HG02870 (cell line): ENCODE results near the gene PPP6R1.

ENCODE experiments used
- ATAC-seq: cut with Tn5 transposase; IDR thresholded peaks from one replicate; pipeline ENCODE4 v1.9.1; 2021; ENCODE audit warnings: mild to moderate bottlenecking, moderate library complexity; ENCODE audit not compliant: unreplicated experiment

Gene PPP6R1

DNA sequence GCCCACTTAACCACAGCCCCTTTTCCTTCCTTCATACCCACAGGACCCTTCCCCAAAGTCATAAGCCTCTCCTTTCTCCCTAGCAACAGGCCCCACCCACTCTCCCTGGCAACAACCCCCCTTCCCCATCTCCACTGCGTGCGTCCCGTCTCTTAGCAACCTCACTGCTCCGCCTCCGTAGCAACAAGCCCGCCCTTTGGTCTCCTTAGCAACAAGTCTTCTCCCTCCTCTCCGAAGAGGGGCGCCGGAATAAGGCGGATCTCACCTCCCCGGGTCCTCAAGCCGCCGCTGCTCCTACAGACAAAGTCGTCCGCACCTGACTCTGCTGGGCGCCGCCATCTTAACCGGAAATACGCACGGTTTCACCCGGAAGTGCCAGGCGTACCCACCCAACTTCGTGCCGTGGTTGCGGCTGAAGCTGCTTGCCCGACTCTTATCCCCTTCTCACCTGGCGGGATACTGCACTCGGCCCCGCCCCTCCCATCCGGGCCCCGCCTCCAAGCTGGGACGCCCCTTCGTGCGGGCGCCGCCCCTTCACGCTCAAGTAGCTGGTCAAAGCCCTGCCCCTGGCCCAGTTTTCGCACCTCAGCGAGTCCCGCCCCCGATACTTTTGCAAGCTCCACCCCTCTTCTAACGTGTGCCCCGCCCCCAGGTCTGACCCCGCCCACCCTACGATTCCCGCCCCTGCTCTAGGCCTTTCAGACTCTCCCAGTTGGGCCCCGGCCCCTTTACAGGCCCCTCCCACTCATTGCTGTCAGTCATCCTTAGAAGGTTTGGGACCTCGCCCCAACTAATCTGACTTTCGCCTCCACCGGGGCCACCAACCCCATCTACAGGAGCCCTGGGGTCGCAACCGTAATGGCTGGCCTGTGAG lies 21.2 kb upstream of the PPP6R1 start, which contains the start of gene HSPBP1:
Gene HSPBP1 (minus strand): TSS at position 341 of the 874 bp plus-strand sequence. CDS start 502 bp downstream, outside the sequence.
- peak; percentile 63 for ATAC-seq

- ATAC-seq = no peak
These were observed 20.5 kb upstream of the PPP6R1 start for GRCh38 chr19:55279340-55279739.

GRCh38 chr19:55278391-55279135 lies 19.7 kb upstream of the PPP6R1 start:
- no peak for ATAC-seq

GRCh38 chr19:55277494-55277893 lies 18.7 kb upstream of the PPP6R1 start:
- ATAC-seq = no peak

GRCh38 chr19:55276720-55277430 lies 18.1 kb upstream of the PPP6R1 start:
- no peak for ATAC-seq

DNA sequence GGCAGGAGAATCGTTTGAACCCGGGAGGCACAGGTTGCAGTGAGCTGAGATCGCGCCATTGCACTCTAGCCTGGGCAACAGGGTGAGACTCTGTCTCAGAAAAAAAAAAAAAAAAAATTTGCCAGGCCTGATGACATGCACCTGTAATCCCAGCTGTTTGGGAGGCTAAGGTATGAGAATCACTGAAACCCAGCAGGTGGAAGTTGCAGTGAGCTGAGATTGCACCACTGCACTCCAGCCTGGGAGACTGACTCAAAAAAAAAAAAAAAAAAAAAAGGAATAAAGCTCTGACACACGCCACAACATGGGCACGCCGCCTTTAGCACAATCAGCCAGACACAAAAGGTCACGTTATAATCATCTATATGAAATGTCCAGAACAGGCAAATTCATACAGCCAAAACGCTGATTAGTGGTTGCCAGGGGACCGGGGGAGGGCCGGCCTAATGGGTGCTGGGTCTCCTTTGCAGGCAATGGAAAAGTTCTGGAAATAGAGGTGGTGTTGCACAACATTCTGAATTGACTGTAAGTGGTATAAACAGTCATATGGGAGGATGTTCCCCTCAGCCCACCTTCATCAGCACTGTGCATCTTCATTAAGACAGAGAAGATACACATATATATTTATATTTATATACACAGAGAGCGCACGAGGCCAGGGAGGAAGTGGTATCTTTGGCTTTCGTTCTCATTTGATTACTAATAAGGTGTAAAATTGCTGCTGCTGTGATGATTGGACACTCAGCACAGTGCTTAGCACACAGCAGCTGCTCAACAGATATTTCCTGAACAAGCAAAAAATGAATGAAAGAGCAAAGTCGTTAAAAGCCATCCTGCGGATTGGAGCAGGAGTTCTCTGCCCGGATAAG lies 17.3 kb upstream of the PPP6R1 start:
- ATAC-seq = peak; percentile 53

GRCh38 chr19:55273978-55274707 lies 15.3 kb upstream of the PPP6R1 start:
- ATAC-seq = no peak

DNA sequence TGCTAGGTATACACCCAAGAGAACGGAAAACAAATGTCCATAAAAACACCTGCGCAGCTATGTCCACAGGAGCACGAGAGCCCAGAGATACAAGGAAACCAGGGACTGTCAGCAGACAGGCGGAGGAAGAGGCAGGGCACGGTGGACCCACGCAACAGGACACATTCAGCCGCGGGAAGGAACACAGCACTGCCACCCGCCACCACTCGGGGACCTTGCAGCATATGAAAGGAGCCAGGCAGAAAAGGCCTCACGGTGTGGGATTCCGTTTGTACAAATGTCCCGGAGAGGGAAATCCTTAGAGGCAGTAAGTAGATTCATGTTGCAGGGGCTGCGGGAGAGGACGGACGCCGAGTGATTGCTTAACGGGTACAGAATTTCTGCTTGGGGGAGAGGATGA lies 13.3 kb upstream of the PPP6R1 start:
- no peak for ATAC-seq

- ATAC-seq = no peak
These were observed 11.5 kb upstream of the PPP6R1 start for GRCh38 chr19:55270172-55270942.

DNA sequence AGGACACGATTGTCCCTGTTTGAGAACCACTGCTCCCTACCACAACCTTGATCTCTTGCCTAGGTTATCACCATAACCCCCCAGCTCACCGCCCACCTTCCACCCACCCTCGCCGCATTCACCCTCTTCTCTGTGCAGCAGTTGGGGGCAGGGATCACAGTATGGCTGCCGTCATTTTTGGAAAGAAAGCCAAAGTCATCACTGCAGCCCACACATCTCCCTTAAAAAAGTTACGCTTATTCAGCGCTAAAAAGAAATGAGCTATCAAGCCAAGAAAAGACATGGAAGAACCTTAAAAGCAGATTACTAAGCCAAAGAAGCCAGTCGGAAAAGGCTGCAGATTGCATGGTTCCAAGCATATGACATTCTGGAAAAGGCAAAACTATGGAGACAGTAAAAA lies 10.5 kb upstream of the PPP6R1 start:
- no peak for ATAC-seq

DNA sequence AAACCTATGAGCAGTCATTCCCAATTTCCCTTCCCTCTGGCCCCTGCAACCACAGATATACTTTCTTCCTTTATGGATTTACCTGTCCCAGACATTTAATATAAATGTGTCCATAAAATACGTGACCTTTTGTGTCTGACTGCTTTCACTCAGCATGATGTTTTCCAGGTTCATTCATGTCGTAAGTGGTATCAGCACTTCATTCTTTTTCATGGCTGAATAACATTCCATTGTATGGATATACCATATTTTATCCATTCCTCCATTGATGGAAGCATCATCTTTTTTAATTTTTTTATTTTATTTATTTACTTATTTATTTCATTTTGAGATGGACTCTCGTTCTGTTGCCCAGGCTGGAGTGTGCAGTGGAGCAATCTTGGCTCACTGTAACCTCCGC lies 8.0 kb upstream of the PPP6R1 start:
- no peak for ATAC-seq

GRCh38 chr19:55266404-55266803 lies 7.6 kb upstream of the PPP6R1 start:
- ATAC-seq = no peak

DNA sequence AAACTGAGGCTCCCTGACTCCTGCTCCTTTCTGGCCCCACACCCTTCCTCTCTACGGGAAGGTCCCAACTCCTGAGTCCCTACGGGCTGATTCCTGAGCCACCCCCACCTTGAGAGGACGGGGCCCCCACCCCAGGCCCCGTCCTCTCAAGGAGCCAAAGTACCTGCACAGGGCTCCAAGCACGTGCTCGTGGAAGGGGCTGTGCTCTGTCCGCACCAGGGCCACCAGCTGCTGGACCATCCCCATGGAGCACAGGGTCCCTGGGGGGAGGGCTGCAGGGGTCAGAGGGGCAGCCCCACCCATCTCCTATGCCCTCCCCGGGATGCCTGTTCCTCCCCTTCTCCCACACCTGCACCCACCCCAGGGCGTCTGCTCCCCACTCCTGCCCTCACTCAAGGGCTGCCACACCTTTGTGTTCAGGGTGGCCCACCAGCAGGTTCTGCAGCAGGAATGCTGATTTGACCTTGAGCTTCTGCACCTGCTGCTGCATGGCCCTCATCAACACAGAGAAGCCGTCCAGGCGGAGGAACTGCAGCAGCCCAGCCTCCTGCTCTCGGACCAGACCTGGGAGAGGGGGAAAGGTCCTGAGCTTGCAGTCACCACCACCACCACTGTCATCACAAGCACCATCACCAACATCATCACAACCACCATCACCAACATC lies 7.0 kb upstream of the PPP6R1 start:
- ATAC-seq = no peak

GRCh38 chr19:55265173-55265572 lies 6.4 kb upstream of the PPP6R1 start:
- ATAC-seq = no peak

- ATAC-seq = no peak
These were observed 5.7 kb upstream of the PPP6R1 start for GRCh38 chr19:55264531-55264930.

GRCh38 chr19:55262359-55262758 lies 3.5 kb upstream of the PPP6R1 start:
- ATAC-seq = no peak

DNA sequence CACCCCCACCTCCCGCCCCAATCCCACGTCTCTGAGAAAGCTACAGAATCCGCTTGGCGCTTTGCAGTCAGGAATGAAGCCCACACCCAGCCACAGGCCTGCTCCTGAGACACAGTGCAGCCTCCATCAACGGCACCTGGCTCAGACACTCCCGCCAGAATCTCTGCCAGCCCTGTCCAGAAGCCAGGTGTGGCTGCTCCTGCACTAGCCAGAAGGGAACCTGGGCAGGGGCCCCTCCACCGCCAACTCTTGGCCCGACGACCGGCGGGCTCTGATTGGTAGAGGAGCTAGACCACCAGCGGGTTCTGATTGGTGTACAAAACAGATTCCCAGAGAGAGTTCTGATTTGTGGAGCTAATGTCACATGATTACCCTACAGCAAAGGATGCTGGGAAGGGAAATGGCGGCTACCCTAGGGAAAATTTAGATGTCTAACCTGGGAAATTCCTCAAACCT lies 2.9 kb upstream of the PPP6R1 start:
- ATAC-seq = no peak

- no peak for ATAC-seq
These were observed 858 bp upstream of the PPP6R1 start for GRCh38 chr19:55259540-55260210.
